H9 (cell line): Measurements from ENCODE around the gene MIPOL1. TPM values are rescaled to one million over a fixed set of nuclear protein-coding genes. Genes with fewer than 3 reads are reported as not detected.

Experiments
- DNase-seq: peaks from one replicate; pipeline ENCODE4 v3.0.0-alpha.2; 2017
- H2AFZ ChIP-seq: one replicate; pipeline ENCODE4 v1.6.1; 2013; ENCODE audit warnings: mild to moderate bottlenecking, low read length, control low read depth, moderate library complexity
- H2AK5ac ChIP-seq: 2 replicates; pipeline ENCODE4 v1.6.1; 2013; ENCODE audit warnings: low read length, control low read depth, mixed read lengths; ENCODE audit not compliant: insufficient read length
- H2BK120ac ChIP-seq: one replicate; pipeline ENCODE4 v1.6.1; 2013; ENCODE audit warnings: low read depth, mild to moderate bottlenecking, low read length, control low read depth, inconsistent platforms; ENCODE audit not compliant: poor library complexity, severe bottlenecking
- H2BK12ac ChIP-seq: 2 replicates; pipeline ENCODE4 v1.6.1; 2013; ENCODE audit warnings: low read length, control low read depth, mixed read lengths, low read depth; ENCODE audit not compliant: insufficient read length
- H2BK15ac ChIP-seq: 2 replicates; pipeline ENCODE4 v1.6.1; 2013; ENCODE audit warnings: low read depth, low read length, control low read depth
- H2BK20ac ChIP-seq: one replicate; pipeline ENCODE4 v1.6.1; 2013; ENCODE audit warnings: low read depth, mild to moderate bottlenecking, low read length, control low read depth, inconsistent platforms; ENCODE audit not compliant: poor library complexity, severe bottlenecking
- H2BK5ac ChIP-seq: 2 replicates; pipeline ENCODE4 v1.6.1; 2013; ENCODE audit warnings: low read length, control low read depth, mixed read lengths; ENCODE audit not compliant: insufficient read length
- H3K14ac ChIP-seq: 2 replicates; pipeline ENCODE4 v1.6.1; 2013; ENCODE audit warnings: low read length, control low read depth; ENCODE audit not compliant: insufficient read depth
- H3K18ac ChIP-seq: 2 replicates; pipeline ENCODE4 v1.6.1; 2013; ENCODE audit warnings: low read depth, mild to moderate bottlenecking, mixed read lengths, low read length, control low read depth; ENCODE audit not compliant: insufficient read length
- H3K23ac ChIP-seq: 2 replicates; pipeline ENCODE4 v1.6.1; 2013; ENCODE audit warnings: low read length, control low read depth, mixed read lengths, low read depth; ENCODE audit not compliant: insufficient read length
- H3K23me2 ChIP-seq: 2 replicates; pipeline ENCODE4 v1.6.1; 2013; ENCODE audit warnings: low read depth, mild to moderate bottlenecking, mixed read lengths, low read length, control low read depth; ENCODE audit not compliant: insufficient read length, poor library complexity, severe bottlenecking
- H3K27ac ChIP-seq: 2 replicates; pipeline ENCODE4 v1.5.1; 2013; ENCODE audit warnings: low read length, control low read depth, mixed read lengths, low read depth; ENCODE audit not compliant: insufficient read length
- H3K27me3 ChIP-seq: 2 replicates; pipeline ENCODE4 v1.6.1; 2013; ENCODE audit warnings: low read length, control low read depth, inconsistent platforms; ENCODE audit not compliant: insufficient read depth
- H3K4ac ChIP-seq: 2 replicates; pipeline ENCODE4 v1.6.1; 2013; ENCODE audit warnings: low read depth, mild to moderate bottlenecking, control low read depth, inconsistent platforms, low read length, moderate library complexity
- H3K4me1 ChIP-seq: 2 replicates; pipeline ENCODE4 v1.6.1; 2013; ENCODE audit warnings: low read length, control low read depth, inconsistent platforms; ENCODE audit not compliant: insufficient read depth
- H3K4me2 ChIP-seq: 2 replicates; pipeline ENCODE4 v1.6.1; 2013; ENCODE audit warnings: low read length, control low read depth, mixed read lengths; ENCODE audit not compliant: insufficient read length, insufficient read depth
- H3K56ac ChIP-seq: 2 replicates; pipeline ENCODE4 v1.6.1; 2013; ENCODE audit warnings: low read depth, mild to moderate bottlenecking, mixed read lengths, low read length, control low read depth; ENCODE audit not compliant: insufficient read length
- H3K79me1 ChIP-seq: 2 replicates; pipeline ENCODE4 v1.6.1; 2013; ENCODE audit warnings: low read depth, mild to moderate bottlenecking, moderate library complexity, low read length, control low read depth, inconsistent platforms; ENCODE audit not compliant: insufficient read depth, poor library complexity, severe bottlenecking
- H3K79me2 ChIP-seq: 2 replicates; pipeline ENCODE4 v1.6.1; 2013; ENCODE audit warnings: low read length, control low read depth, inconsistent platforms; ENCODE audit not compliant: insufficient read depth
- H3K9ac ChIP-seq: 2 replicates; pipeline ENCODE4 v1.6.1; 2013; ENCODE audit warnings: low read length, control low read depth, mixed read lengths; ENCODE audit not compliant: insufficient read length; ENCODE audit errors: extremely low read depth
- H3K9me3 ChIP-seq: one replicate; pipeline ENCODE4 v1.6.1; 2013; ENCODE audit warnings: low read depth, low read length, inconsistent platforms; ENCODE audit not compliant: control insufficient read depth
- H3T11ph ChIP-seq: one replicate; pipeline ENCODE4 v1.6.1; 2013; ENCODE audit warnings: mild to moderate bottlenecking, low read length, control low read depth, inconsistent platforms
- H4K20me1 ChIP-seq: one replicate; pipeline ENCODE4 v1.6.1; 2013; ENCODE audit not compliant: control insufficient read depth, insufficient read length, insufficient read depth
- H4K5ac ChIP-seq: 2 replicates; pipeline ENCODE4 v1.6.1; 2013; ENCODE audit warnings: low read depth, mild to moderate bottlenecking, mixed read lengths, low read length, control low read depth; ENCODE audit not compliant: insufficient read length
- H4K8ac ChIP-seq: replicated peaks from 2 replicates; pipeline ENCODE4 v1.6.1; 2013; ENCODE audit warnings: low read length, control low read depth, mixed read lengths, low read depth; ENCODE audit not compliant: insufficient read length
- H4K91ac ChIP-seq: 2 replicates; pipeline ENCODE4 v1.6.1; 2013; ENCODE audit warnings: low read depth, mild to moderate bottlenecking, moderate library complexity, mixed read lengths, low read length, control low read depth; ENCODE audit not compliant: insufficient read length
- H3K27ac Mint-ChIP-seq, 3 experiments: 2 replicates in 2 of 3; 3 replicates in 1 of 3; pipeline ENCODE4 v1.8.0; 2020 to 2021; ENCODE audit warnings: mixed read lengths in 3 of 3, mild to moderate bottlenecking in 1 of 3, moderate library complexity in 1 of 3
- H3K27me3 Mint-ChIP-seq: 2 replicates; pipeline ENCODE4 v1.8.0; 2021; ENCODE audit warnings: low read depth, mild to moderate bottlenecking, moderate library complexity, mixed read lengths
- H3K36me3 Mint-ChIP-seq, 3 experiments: 2 replicates in 2 of 3; 3 replicates in 1 of 3; pipeline ENCODE4 v1.8.0; 2020 to 2021; ENCODE audit warnings: low read depth in 3 of 3, mixed read lengths in 3 of 3; ENCODE audit not compliant: insufficient read depth in 1 of 3
- H3K4me1 Mint-ChIP-seq, 2 experiments: 2 replicates each; pipeline ENCODE4 v1.8.0; 2020; ENCODE audit warnings: mixed read lengths in 2 of 2
- H3K4me3 Mint-ChIP-seq, 2 experiments: 2 replicates in 1 of 2; 3 replicates in 1 of 2; pipeline ENCODE4 v1.8.0; 2020 to 2021; ENCODE audit warnings: mild to moderate bottlenecking in 2 of 2, mixed read lengths in 2 of 2, moderate library complexity in 1 of 2
- H3K9me3 Mint-ChIP-seq, 2 experiments: 2 replicates in 1 of 2; 3 replicates in 1 of 2; pipeline ENCODE4 v1.8.0; 2020; ENCODE audit warnings: mild to moderate bottlenecking in 2 of 2, mixed read lengths in 2 of 2, moderate library complexity in 1 of 2
- WGBS: extraction: QIAGEN DNeasy Blood & Tissue Kit; methylation state at CpG from one replicate; pipeline ENCODE4 v1.1.7; 2013; ENCODE audit warnings: missing lambda C conversion rate, low lambda C conversion rate, mixed read lengths; ENCODE audit not compliant: insufficient read length; ENCODE audit errors: extremely low coverage; 5-methylcytosine and 5-hydroxymethylcytosine counted together
- total RNA-seq: library from RNA; stranded (reverse); gene quantifications from 2 replicates; pipeline ENCODE4 v1.2.1, GENCODE V29; 2021
- TF ChIP-seq, protein P1 (sequence below): fragments of 200-600 bp; sonication (generic); conservative IDR thresholded peaks from 3 replicates; pipeline ENCODE4 v1.8.0; 2021; ENCODE audit warnings: antibody characterized with exemption, mild to moderate bottlenecking

MIPOL1 gene
- total RNA-seq, 1 experiment from 2014 or later = 15.6 TPM

DNA sequence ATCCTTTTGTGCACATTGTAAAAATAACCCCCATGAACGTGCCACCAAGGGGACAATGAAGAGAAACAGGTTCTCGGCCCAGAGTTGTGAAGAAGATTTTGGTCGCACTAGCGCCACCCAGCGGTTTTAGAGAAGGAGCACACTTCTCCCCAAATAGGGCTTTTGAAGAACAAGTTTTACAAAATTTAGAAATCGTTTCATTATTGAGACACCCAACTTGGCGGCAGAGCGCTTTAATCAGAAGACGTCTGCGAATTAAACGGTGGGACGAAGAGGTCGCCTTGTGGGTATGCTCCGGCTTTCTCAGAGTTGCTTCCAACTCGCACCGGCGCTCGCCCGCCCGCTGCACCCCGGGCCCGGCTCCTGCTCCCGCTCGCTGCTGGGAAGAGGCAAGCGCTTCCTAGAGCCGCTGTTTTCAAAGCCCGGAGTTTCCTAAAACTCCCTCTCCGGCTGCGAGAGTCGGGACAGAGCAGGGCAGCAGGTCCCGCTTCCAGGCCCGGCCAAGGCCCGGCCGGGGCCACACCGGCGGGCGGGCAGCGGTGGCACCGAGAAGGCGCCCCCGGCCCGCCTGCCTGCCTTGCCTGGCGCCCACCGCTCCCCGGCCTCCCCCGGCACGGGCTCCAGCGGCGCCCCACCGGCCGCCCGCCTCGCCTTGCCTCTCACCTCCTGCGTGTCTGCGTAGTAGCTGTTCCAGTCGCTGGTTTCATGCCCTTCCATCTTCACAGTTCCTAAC lies 396.7 kb downstream of the MIPOL1 start:
- Histone ChIP-seq H3K79me1 (no peaks in the 10 kb centered on the region), H3K14ac (no peak overlapping the region), H3K27ac (no peak overlapping the region), H3K9ac (no peak overlapping the region), H3T11ph (no peak overlapping the region), H3K4me2 (peak overlapping the region; percentile 52), H2BK20ac (no peak overlapping the region), H4K8ac (no peak overlapping the region), H3K23ac (no peak overlapping the region), H4K91ac (no peak overlapping the region), H3K9me3 (no peaks in the 10 kb centered on the region), H2AFZ (no peak overlapping the region), H2BK12ac (no peak overlapping the region), H3K27me3 (peaks cover 78% of the 10 kb centered on the region), H3K79me2 (no peaks in the 10 kb centered on the region), H3K18ac (no peak overlapping the region), H3K4ac (no peak overlapping the region), H3K23me2 (peaks cover 6% of the 10 kb centered on the region), H2BK120ac (no peak overlapping the region), H2AK5ac (no peak overlapping the region), H2BK15ac (no peak overlapping the region), H2BK5ac (no peak overlapping the region), H4K20me1 (peaks cover 3% of the 10 kb centered on the region), H3K4me1 (no peaks in the 10 kb centered on the region), H4K5ac (no peak overlapping the region), H3K56ac (no peak overlapping the region)
- Mint-ChIP-seq H3K27me3 (peaks cover 96% of the 10 kb centered on the region), H3K27ac (no peak overlapping the region), H3K4me3 (peak overlapping the region; percentile 49 to 83), H3K4me1 (peaks cover 32 to 50% of the 10 kb centered on the region in 2 experiments), H3K36me3 (no peaks in the 10 kb centered on the region; a peak in 3 of 7 replicates), H3K9me3 (peaks cover 0 to 3% of the 10 kb centered on the region in 2 experiments; a peak in 2 of 5 replicates)
- TF ChIP-seq, protein P1, sequence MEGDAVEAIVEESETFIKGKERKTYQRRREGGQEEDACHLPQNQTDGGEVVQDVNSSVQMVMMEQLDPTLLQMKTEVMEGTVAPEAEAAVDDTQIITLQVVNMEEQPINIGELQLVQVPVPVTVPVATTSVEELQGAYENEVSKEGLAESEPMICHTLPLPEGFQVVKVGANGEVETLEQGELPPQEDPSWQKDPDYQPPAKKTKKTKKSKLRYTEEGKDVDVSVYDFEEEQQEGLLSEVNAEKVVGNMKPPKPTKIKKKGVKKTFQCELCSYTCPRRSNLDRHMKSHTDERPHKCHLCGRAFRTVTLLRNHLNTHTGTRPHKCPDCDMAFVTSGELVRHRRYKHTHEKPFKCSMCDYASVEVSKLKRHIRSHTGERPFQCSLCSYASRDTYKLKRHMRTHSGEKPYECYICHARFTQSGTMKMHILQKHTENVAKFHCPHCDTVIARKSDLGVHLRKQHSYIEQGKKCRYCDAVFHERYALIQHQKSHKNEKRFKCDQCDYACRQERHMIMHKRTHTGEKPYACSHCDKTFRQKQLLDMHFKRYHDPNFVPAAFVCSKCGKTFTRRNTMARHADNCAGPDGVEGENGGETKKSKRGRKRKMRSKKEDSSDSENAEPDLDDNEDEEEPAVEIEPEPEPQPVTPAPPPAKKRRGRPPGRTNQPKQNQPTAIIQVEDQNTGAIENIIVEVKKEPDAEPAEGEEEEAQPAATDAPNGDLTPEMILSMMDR = peak; percentile 92
- WGBS = no CpG with 5 or more reads among the region's 56 CpGs
- DNase-seq = peak; percentile 74
